ENCODE results near the gene RUSC2. TPM values are rescaled to one million over a fixed set of nuclear protein-coding genes. Genes with fewer than 3 reads are reported as not detected.

RUSC2 gene, protein sequence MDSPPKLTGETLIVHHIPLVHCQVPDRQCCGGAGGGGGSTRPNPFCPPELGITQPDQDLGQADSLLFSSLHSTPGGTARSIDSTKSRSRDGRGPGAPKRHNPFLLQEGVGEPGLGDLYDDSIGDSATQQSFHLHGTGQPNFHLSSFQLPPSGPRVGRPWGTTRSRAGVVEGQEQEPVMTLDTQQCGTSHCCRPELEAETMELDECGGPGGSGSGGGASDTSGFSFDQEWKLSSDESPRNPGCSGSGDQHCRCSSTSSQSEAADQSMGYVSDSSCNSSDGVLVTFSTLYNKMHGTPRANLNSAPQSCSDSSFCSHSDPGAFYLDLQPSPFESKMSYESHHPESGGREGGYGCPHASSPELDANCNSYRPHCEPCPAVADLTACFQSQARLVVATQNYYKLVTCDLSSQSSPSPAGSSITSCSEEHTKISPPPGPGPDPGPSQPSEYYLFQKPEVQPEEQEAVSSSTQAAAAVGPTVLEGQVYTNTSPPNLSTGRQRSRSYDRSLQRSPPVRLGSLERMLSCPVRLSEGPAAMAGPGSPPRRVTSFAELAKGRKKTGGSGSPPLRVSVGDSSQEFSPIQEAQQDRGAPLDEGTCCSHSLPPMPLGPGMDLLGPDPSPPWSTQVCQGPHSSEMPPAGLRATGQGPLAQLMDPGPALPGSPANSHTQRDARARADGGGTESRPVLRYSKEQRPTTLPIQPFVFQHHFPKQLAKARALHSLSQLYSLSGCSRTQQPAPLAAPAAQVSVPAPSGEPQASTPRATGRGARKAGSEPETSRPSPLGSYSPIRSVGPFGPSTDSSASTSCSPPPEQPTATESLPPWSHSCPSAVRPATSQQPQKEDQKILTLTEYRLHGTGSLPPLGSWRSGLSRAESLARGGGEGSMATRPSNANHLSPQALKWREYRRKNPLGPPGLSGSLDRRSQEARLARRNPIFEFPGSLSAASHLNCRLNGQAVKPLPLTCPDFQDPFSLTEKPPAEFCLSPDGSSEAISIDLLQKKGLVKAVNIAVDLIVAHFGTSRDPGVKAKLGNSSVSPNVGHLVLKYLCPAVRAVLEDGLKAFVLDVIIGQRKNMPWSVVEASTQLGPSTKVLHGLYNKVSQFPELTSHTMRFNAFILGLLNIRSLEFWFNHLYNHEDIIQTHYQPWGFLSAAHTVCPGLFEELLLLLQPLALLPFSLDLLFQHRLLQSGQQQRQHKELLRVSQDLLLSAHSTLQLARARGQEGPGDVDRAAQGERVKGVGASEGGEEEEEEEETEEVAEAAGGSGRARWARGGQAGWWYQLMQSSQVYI (N-terminal part only)
- total RNA-seq (12.6 and 17.7 TPM in 2 replicates), polyA plus RNA-seq (16.6 and 17.5 TPM in 2 replicates)

GRCh38 chr9:35489313-35490154, at the start of gene RUSC2:
TSS of gene RUSC2 (plus strand) at chr9:35490111. CDS start at chr9:35546522, 56,411 bp downstream.
- peaks cover 12% of the 10 kb centered on the region for H3K4me1 ChIP-seq (ENCODE audit: insufficient read depth)
- peak within 1 kb of the TSS; percentile 47 for H3K4me3 ChIP-seq
- H3K4me2 ChIP-seq: peak within 1 kb of the TSS; percentile 94
- no peaks in the 10 kb centered on the region for H3K27me3 ChIP-seq
- TF ChIP-seq CTCF (IDR thresholded peaks at IDR 0.05; ENCODE audit: poor library complexity) (peak; percentile 44), EZH2phosphoT487 (IDR thresholded peaks at IDR 0.05; ENCODE audit: low read depth, severe bottlenecking, unreplicated experiment) (no peak)
- no peaks in the 10 kb centered on the region for H3K9me3 ChIP-seq (ENCODE audit: low read depth)
- peaks cover 38% of the 10 kb centered on the region for H3K79me2 ChIP-seq
- H3K36me3 ChIP-seq (replicated peaks; ENCODE audit: insufficient read depth, low read depth): no peaks in the 10 kb centered on the region
- H2AFZ ChIP-seq: peak within 1 kb of the TSS; percentile 48
- WGBS (ENCODE audit: low lambda C conversion rate, missing lambda C conversion rate): 2% methylated on average over 55 of the region's 71 CpGs
- no peaks in the 10 kb centered on the region for H4K20me1 ChIP-seq (ENCODE audit: insufficient read depth, poor library complexity, severe bottlenecking)
- DNase-seq (ENCODE audit: low spot score): peak; percentile 95
- peak within 1 kb of the TSS; percentile 90 for H3K27ac ChIP-seq
- no peaks in the 10 kb centered on the region for H3K9me2 ChIP-seq (replicated peaks; ENCODE audit: insufficient read depth)

GRCh38 chr9:35446012-35446411, 43.9 kb upstream of the RUSC2 start:
- WGBS (ENCODE audit: low lambda C conversion rate, missing lambda C conversion rate): 94% methylated on average over 3 of the region's 3 CpGs
- Histone ChIP-seq H3K9me3 (ENCODE audit: low read depth) (no peaks in the 10 kb centered on the region), H3K27me3 (no peaks in the 10 kb centered on the region), H2AFZ (no peak overlapping the region), H3K4me1 (ENCODE audit: insufficient read depth) (peaks cover 14% of the 10 kb centered on the region), H3K36me3 (replicated peaks; ENCODE audit: insufficient read depth, low read depth) (no peaks in the 10 kb centered on the region), H3K9me2 (replicated peaks; ENCODE audit: insufficient read depth) (no peaks in the 10 kb centered on the region), H3K27ac (no peak overlapping the region), H4K20me1 (ENCODE audit: insufficient read depth, poor library complexity, severe bottlenecking) (no peaks in the 10 kb centered on the region), H3K4me3 (no peak overlapping the region), H3K4me2 (no peak overlapping the region), H3K79me2 (no peaks in the 10 kb centered on the region)
- DNase-seq (ENCODE audit: low spot score): no peak
- TF ChIP-seq EZH2phosphoT487 (IDR thresholded peaks at IDR 0.05; ENCODE audit: low read depth, severe bottlenecking, unreplicated experiment) (no peak), CTCF (IDR thresholded peaks at IDR 0.05; ENCODE audit: poor library complexity) (no peak), EZH2 (IDR thresholded peaks at IDR 0.05; ENCODE audit: borderline replicate concordance) (no peak)

- Histone ChIP-seq H2AFZ (no peak overlapping the region), H3K36me3 (replicated peaks; ENCODE audit: insufficient read depth, low read depth) (no peaks in the 10 kb centered on the region), H3K27me3 (no peaks in the 10 kb centered on the region), H3K79me2 (no peaks in the 10 kb centered on the region), H3K4me3 (no peak overlapping the region), H3K4me1 (ENCODE audit: insufficient read depth) (peaks cover 14% of the 10 kb centered on the region), H3K27ac (no peak overlapping the region), H3K4me2 (peak overlapping the region; percentile 53), H3K9me3 (ENCODE audit: low read depth) (no peaks in the 10 kb centered on the region), H4K20me1 (ENCODE audit: insufficient read depth, poor library complexity, severe bottlenecking) (no peaks in the 10 kb centered on the region), H3K9me2 (replicated peaks; ENCODE audit: insufficient read depth) (no peaks in the 10 kb centered on the region)
- no peak for DNase-seq (ENCODE audit: low spot score)
- 64% methylated on average over 1 of the region's 1 CpG for WGBS (ENCODE audit: low lambda C conversion rate, missing lambda C conversion rate)
- TF ChIP-seq EZH2phosphoT487 (IDR thresholded peaks at IDR 0.05; ENCODE audit: low read depth, severe bottlenecking, unreplicated experiment) (no peak), CTCF (IDR thresholded peaks at IDR 0.05; ENCODE audit: poor library complexity) (no peak)
These were observed 41.4 kb upstream of the RUSC2 start for GRCh38 chr9:35448496-35448895.

Data from hepatocyte (in vitro differentiated cells).